Bronchial epithelial cell (primary cell): ENCODE measurements around the gene PCTP. TPM values are rescaled to one million over a fixed set of nuclear protein-coding genes. Genes with fewer than 3 reads are reported as not detected.

ENCODE experiments used
- DNase-seq: peaks from one replicate; pipeline ENCODE4 v3.0.0-alpha.2; 2010; ENCODE audit warnings: low read depth
- FAIRE-seq: peaks from 2 replicates; lab custom pipeline; 2011; peaks lifted over from hg19 to GRCh38; lab: Jason Lieb, UNC
- H3K27me3 ChIP-seq: 2 replicates; pipeline ENCODE4 v1.5.1; 2011; ENCODE audit warnings: low read length; ENCODE audit not compliant: control insufficient read depth, insufficient read depth
- H3K36me3 ChIP-seq: 2 replicates; pipeline ENCODE4 v1.5.1; 2011; ENCODE audit warnings: low read length; ENCODE audit not compliant: control insufficient read depth, insufficient read depth
- H3K4me3 ChIP-seq: 2 replicates; pipeline ENCODE4 v1.5.1; 2011; ENCODE audit warnings: mild to moderate bottlenecking, low read depth, low read length, control low read depth
- CTCF ChIP-seq: IDR thresholded peaks from 2 replicates; pipeline ENCODE4 v1.5.1; 2011; ENCODE audit warnings: mild to moderate bottlenecking, moderate library complexity, low read length, control low read depth, inconsistent platforms; ENCODE audit not compliant: insufficient read depth, severe bottlenecking
- total RNA-seq: library from RNA; depleted of rRNA; stranded (reverse); fragments of >200 nt; gene quantifications from 2 replicates; pipeline ENCODE4 v1.2.1, GENCODE V29; 2014

PCTP gene
- total RNA-seq, 1 donor from 2014 or later = 8.4 TPM

GRCh38 chr17:55813944-55814343 is 63.1 kb downstream of the PCTP start:
- TF ChIP-seq CTCF = no peak
- H3K36me3 ChIP-seq = no peaks in the 10 kb centered on the region
- no peak overlapping the region for H3K4me3 ChIP-seq
- H3K27me3 ChIP-seq = no peaks in the 10 kb centered on the region
- no peak for FAIRE-seq
- DNase-seq = no peak

- FAIRE-seq (peak; percentile 43), DNase-seq (no peak)
- TF ChIP-seq CTCF = no peak
- no peaks in the 10 kb centered on the region for H3K27me3 ChIP-seq
- H3K36me3 ChIP-seq = no peaks in the 10 kb centered on the region
- no peak overlapping the region for H3K4me3 ChIP-seq
Observed at GRCh38 chr17:55814377-55814776, 63.5 kb downstream of the PCTP start.

- no peak for TF ChIP-seq CTCF
- H3K36me3 ChIP-seq = no peaks in the 10 kb centered on the region
- DNase-seq (no peak), FAIRE-seq (no peak)
- no peak overlapping the region for H3K4me3 ChIP-seq
- H3K27me3 ChIP-seq = no peaks in the 10 kb centered on the region
Observed at GRCh38 chr17:55816532-55817396, 65.9 kb downstream of the PCTP start.

GRCh38 chr17:55817397-55817709 is 66.5 kb downstream of the PCTP start:
- DNase-seq (no peak), FAIRE-seq (no peak)
- no peak for TF ChIP-seq CTCF
- Histone ChIP-seq H3K27me3 (no peaks in the 10 kb centered on the region), H3K36me3 (no peaks in the 10 kb centered on the region), H3K4me3 (no peak overlapping the region)

- no peak for FAIRE-seq
- no peak for DNase-seq
- Histone ChIP-seq H3K36me3 (no peaks in the 10 kb centered on the region), H3K27me3 (no peaks in the 10 kb centered on the region), H3K4me3 (no peak overlapping the region)
- no peak for TF ChIP-seq CTCF
Observed at GRCh38 chr17:55818026-55818425, 67.2 kb downstream of the PCTP start.
